Stomach (tissue), 9 donors: ENCODE results near the gene KCNIP3. TPM values are rescaled to one million over a fixed set of nuclear protein-coding genes. Genes with fewer than 3 reads are reported as not detected.

Source experiments
- DNase-seq, 2 donors: peaks; one replicate each; pipeline versions ENCODE4 v3.0.0 to v3.0.0-alpha.2; 2013 to 2019
- H3K27ac ChIP-seq, 5 donors: fragments of 200-600 bp in 4 of 5; sonication (generic) in 4 of 5; one replicate each; pipeline ENCODE4 v1.5.1; 2013 to 2019; ENCODE audit warnings: mild to moderate bottlenecking in 1 of 5, moderate library complexity in 1 of 5
- H3K27me3 ChIP-seq, 3 donors: fragments of 200-600 bp; sonication (generic); one replicate each; pipeline ENCODE4 v1.5.1; 2017 to 2019; ENCODE audit warnings: mixed run types in 1 of 3
- H3K36me3 ChIP-seq, 4 donors: fragments of 200-600 bp; sonication (generic); 1 replicate in 3 of 4; 2 replicates in 1 of 4; pipeline ENCODE4 v1.5.1; 2016 to 2019
- H3K4me1 ChIP-seq, 4 donors: fragments of 200-600 bp; sonication (generic); one replicate each; pipeline ENCODE4 v1.5.1; 2016 to 2019
- H3K4me3 ChIP-seq, 4 donors: fragments of 200-600 bp; sonication (generic) in 3 of 4; one replicate each; pipeline ENCODE4 v1.5.1; 2016 to 2019; ENCODE audit warnings: mild to moderate bottlenecking in 1 of 4
- H3K9me3 ChIP-seq, 4 donors: fragments of 200-600 bp; sonication (generic); one replicate each; pipeline ENCODE4 v1.5.1; 2016 to 2019
- CTCF ChIP-seq, 7 experiments: fragments of 450-650 bp in 4 of 7; fragments of 200-600 bp in 3 of 7; sonication (generic) in 3 of 7; IDR thresholded peaks; one replicate each; pipeline ENCODE4 v1.5.1; 2016 to 2019; ENCODE audit warnings: antibody characterized with exemption in 7 of 7, control low read depth in 2 of 7, mild to moderate bottlenecking in 1 of 7
- EP300 ChIP-seq: sonication (generic); formaldehyde crosslinking; IDR thresholded peaks from one replicate; pipeline ENCODE4 v1.6.1; 2017; ENCODE audit warnings: antibody characterized with exemption
- POLR2A ChIP-seq, 4 donors: fragments of 450-650 bp; IDR thresholded peaks; one replicate each; pipeline ENCODE4 v1.6.1; 2016; ENCODE audit warnings: antibody characterized with exemption in 4 of 4, control low read depth in 2 of 4, mild to moderate bottlenecking in 1 of 4, moderate library complexity in 1 of 4
- POLR2AphosphoS5 ChIP-seq, 3 donors: sonication (generic); formaldehyde crosslinking; IDR thresholded peaks; one replicate each; pipeline ENCODE4 v1.6.1; 2016; ENCODE audit warnings: antibody characterized with exemption in 3 of 3
- WGBS, 5 donors: extraction: QIAGEN DNeasy Blood & Tissue Kit in 3 of 5; methylation state at CpG; one replicate each; pipeline versions ENCODE4 v1.1.5 to v1.1.7; 2013 to 2018; 5-methylcytosine and 5-hydroxymethylcytosine counted together
- intact Hi-C: fragments of 100-400 bp; cut with DNase I; formaldehyde crosslinking; loops from one replicate; pipeline ENCODE4 v1.15.1; 2023; ENCODE audit warnings: low total_unique reads
- polyA plus RNA-seq, 3 donors: library from polyadenylated mRNA; stranded (reverse); fragments of 200-250 nt; gene quantifications; one replicate each; pipeline ENCODE4 v1.2.3, GENCODE V29; 2013
- total RNA-seq, 5 donors: library from RNA; depleted of rRNA; stranded (reverse); fragments of >200 nt; gene quantifications; one replicate each; pipeline versions ENCODE4 v1.1.0 to v1.2.3, GENCODE V29; 2014 to 2016
- donor health status: healthy with polysubstance abuse.
- donor health status: Bipolar disorder and iron deficiency.
- donor health status: healthy.

KCNIP3 gene
- total and polyA plus RNA-seq, 8 donors = 1.3 to 4.4 (median 2.7) TPM; not detected in 2

GRCh38 chr2:95346231-95346737, 49.1 kb downstream of the KCNIP3 start:
- H3K27me3 ChIP-seq = peaks cover 0 to 60% (median 20%) of the 10 kb centered on the region in 3 donors
- no peaks in the 10 kb centered on the region for H3K9me3 ChIP-seq
- peak; percentile 69 to 84 for DNase-seq
- H3K4me3 ChIP-seq = peak overlapping the region; percentile 64 to 79 (median 74)
- peak overlapping the region; percentile 52 to 84 (median 76) for H3K27ac ChIP-seq
- TF ChIP-seq EP300 (no peak), CTCF (IDR thresholded peaks at IDR 0.05) (no peak), POLR2A (IDR thresholded peaks at IDR 0.05) (no peak), POLR2AphosphoS5 (IDR thresholded peaks at IDR 0.05) (peak in 1 of 3 donors; percentile 22)
- peaks cover 13 to 34% (median 22%) of the 10 kb centered on the region in 4 donors for H3K4me1 ChIP-seq
- whole genome bisulfite sequencing, 5 donors = 0 to 1% (median 1%) methylated on average over 21 to 88 of the region's 88 CpGs; no CpG with 5 or more reads in 1 of the 5 donors
- H3K36me3 ChIP-seq = no peaks in the 10 kb centered on the region
- intact Hi-C loops = no loop called here

GRCh38 chr2:95346738-95347671, 49.9 kb downstream of the KCNIP3 start:
- Histone ChIP-seq H3K27ac (peak overlapping the region in 3 of 5 donors; percentile 8 to 68 (median 57)), H3K9me3 (no peaks in the 10 kb centered on the region), H3K36me3 (no peaks in the 10 kb centered on the region), H3K4me3 (peak overlapping the region; percentile 46 to 74 (median 68)), H3K4me1 (peaks cover 13 to 34% (median 22%) of the 10 kb centered on the region in 4 donors), H3K27me3 (peaks cover 0 to 60% (median 20%) of the 10 kb centered on the region in 3 donors)
- WGBS, 5 donors = 18 to 85% (median 23%) methylated on average over 5 to 78 of the region's 78 CpGs
- TF ChIP-seq EP300 = no peak
- TF ChIP-seq CTCF (IDR thresholded peaks at IDR 0.05) = no peak
- TF ChIP-seq POLR2AphosphoS5 (IDR thresholded peaks at IDR 0.05) = no peak
- TF ChIP-seq POLR2A (IDR thresholded peaks at IDR 0.05) = no peak
- peak; percentile 25 to 55 for DNase-seq
- intact Hi-C loops = no loop called here

GRCh38 chr2:95347681-95348608, 50.8 kb downstream of the KCNIP3 start:
- H3K4me3 ChIP-seq = peak overlapping the region in 1 of 4 donors; percentile 46
- no peaks in the 10 kb centered on the region for H3K9me3 ChIP-seq
- H3K27me3 ChIP-seq = peaks cover 0 to 53% (median 20%) of the 10 kb centered on the region in 3 donors
- H3K27ac ChIP-seq = no peak overlapping the region
- H3K36me3 ChIP-seq = no peaks in the 10 kb centered on the region
- peak in 1 of 2 donors; percentile 23 for DNase-seq
- peaks cover 13 to 34% (median 22%) of the 10 kb centered on the region in 4 donors for H3K4me1 ChIP-seq
- TF ChIP-seq POLR2A (IDR thresholded peaks at IDR 0.05) (no peak), CTCF (IDR thresholded peaks at IDR 0.05) (no peak), EP300 (no peak), POLR2AphosphoS5 (IDR thresholded peaks at IDR 0.05) (no peak)
- intact Hi-C loops = no loop called here
- 70 to 87% (median 71%) methylated on average over 8 to 22 of the region's 22 CpGs for WGBS, 5 donors
